HG03521 (cell line): ENCODE measurements around the gene ITPRID2.
"Not testable (repeated sequence)": the region's sequence is repeated elsewhere in the genome, so short reads cannot be mapped to it uniquely, and the experiment has no call there.

Source experiments
- ATAC-seq: cut with Tn5 transposase; IDR thresholded peaks from one replicate; pipeline ENCODE4 v1.9.1; 2021; ENCODE audit warnings: mild to moderate bottlenecking, moderate library complexity; ENCODE audit not compliant: unreplicated experiment

The ITPRID2 gene

DNA sequence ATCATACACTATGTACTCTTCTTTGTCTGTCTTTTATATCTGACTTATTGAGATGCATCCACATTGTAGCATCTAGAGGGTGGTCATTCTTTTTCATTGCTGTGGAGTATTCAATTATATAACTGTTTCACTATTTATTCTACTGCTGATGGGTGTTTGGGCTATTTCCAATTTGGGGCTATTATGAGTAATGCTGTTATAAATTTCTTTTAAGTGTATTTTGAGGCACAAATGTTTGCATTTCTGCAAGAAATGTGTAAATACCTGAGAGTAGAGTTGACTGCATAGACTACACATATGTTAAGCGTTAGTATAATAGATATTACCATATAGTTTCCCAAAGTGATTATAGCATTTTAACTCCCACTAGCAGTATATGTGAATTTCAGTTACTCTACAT, 67.2 kb downstream of the ITPRID2 start:
- no peak for ATAC-seq

- no peak for ATAC-seq
These were observed 68.0 kb downstream of the ITPRID2 start for GRCh38 chr2:181959508-181959907.

GRCh38 chr2:181961167-181961566, 69.6 kb downstream of the ITPRID2 start:
- not testable (repeated sequence) for ATAC-seq

DNA sequence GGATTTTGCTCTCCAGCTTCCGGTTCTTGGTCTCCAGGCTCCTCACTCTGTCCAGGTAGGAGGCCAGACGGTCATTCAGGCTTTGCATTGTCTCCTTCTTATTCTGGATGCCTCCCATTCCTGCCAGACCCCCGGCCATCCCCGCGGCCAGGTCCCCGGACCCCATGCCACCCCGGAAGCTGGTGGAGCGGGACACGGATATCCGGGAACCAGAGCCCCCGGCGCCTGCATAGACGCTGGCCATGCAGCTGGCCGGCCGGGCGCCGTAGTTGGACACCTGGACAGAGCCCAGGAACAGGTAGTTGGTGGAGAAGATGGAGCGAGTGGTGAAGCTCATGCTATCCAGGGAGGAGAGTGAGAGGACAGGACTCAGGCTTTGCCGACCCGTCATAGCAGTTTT, 70.6 kb downstream of the ITPRID2 start:
- no peak for ATAC-seq

DNA sequence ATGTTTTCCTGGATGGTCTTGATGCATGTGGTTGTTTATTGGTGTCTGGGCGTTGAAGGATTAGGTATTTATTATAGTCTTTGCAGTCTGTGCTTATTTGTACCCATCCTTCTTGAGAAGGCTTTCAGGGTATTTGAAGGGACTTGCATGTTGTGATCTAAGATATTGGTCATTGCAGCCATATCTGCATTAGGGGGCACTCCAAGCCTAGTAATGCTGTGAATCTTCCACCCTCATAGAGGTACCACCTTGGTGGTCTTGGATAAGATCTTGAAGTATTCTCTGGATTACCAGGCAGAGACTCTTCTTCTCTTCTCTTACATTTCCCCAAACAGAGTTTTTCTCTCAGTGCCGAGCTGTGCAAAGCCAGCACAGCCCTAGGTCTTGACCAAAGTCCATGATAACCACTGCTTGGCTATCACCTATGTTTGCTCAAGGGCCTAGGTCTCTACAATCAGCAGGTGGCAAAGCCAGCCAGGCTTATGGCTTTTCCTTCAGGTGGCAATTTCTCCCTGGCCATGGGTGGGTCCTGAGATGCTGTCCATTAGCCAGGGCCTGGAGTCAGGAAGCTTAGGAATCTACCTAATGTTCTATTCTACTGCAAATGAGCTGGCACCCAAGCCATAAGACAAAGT, 78.7 kb downstream of the ITPRID2 start:
- no peak for ATAC-seq

DNA sequence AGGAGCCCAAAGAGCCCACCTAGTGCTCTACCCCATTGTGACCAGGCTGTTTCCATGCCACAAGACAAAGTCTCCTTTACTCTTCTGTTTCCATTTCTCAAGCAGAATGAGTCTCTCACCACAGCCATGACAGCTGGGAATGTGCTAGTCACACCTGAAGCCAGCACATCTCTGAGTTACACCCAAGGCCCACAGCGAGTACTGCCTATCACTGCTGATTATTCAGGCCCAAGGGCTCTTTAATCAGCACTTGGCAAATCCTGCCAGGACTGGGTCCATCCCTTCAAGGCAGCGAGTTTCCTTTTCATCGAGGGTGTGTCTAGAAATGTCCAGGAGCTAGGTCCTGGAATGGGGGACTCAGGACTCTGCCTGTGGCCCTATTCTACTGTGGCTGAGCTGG, 79.5 kb downstream of the ITPRID2 start:
- ATAC-seq: no peak

DNA sequence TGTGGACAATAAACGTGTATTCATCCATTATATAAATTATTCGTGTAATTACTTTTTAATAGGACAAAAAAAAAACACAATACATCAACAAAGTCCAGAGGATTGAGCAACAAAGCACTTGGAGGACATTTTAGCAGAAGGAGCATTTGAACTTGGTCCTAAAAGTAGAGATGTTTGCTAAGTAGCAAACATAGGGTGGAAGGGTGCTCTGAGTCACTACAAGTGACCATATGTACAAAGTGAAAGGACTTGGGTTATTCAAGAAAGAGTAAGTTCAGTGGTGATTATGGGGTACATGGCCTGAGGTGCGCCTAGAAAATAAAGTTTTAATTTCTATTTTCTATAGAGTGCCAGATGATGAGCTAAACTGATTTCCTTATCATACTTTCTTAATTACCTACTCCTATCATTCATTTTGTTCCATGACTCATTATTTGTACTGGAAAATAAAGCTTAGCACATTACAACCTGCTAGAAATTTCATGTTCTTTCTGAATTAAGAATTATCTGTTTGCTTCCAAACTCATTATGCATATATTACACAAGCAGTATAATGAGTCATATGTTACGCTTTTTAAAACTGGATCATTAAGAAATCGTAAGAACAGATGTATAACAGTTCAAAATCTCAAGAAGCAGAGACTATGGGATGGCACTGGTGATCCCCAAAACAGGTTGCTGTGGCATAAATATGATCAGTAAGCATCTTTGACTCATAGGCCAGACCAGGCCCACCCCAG, 81.1 kb downstream of the ITPRID2 start:
- ATAC-seq: no peak

DNA sequence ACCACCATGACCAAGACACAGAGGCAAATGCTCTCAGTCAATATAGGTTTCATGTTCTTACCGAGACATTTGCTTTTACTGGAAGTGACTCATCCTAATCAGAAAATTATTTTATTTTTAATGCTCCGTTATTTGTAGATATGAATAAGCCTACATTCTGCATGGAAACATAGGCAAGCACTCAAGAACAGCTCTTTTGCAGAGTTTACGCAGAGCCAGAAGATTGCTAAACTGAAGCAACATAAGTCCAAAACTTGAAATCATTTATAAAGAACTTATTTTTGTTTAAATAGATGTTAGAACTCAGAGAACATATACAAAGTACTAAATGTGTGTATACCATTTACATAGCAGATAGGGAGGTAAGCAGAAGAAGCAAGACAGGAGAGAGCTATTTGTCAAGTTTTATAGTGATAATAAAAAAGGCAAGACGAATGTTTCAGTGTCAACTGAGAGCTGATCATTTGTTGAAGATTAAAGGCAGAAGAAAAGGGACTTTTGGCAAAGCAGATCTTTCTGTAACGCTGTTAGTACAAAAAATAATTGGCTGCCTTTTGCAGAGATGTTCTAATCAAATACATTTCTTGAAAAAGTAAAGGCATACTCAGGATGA, 81.7 kb downstream of the ITPRID2 start:
- no peak for ATAC-seq

- ATAC-seq: no peak
These were observed 86.3 kb downstream of the ITPRID2 start for GRCh38 chr2:181977661-181978350.

- no peak for ATAC-seq
These were observed 87.0 kb downstream of the ITPRID2 start for GRCh38 chr2:181978351-181979150.
